GM23338 (cell line): ENCODE measurements around the gene C22orf15.

Source experiments
- CREB1 ChIP-seq: fragments of 250-450 bp; sonication (Bioruptor Pico); IDR thresholded peaks from 2 replicates; pipeline ENCODE4 v1.5.0; 2020; ENCODE audit warnings: low read depth, mild to moderate bottlenecking, moderate library complexity
- CTCF ChIP-seq, 2 experiments: fragments of 200-600 bp in 1 of 2; sonication (generic) in 1 of 2; conservative IDR thresholded peaks; 2 replicates each; pipeline versions ENCODE4 v1.5.1 to v1.6.1; 2016 to 2017; ENCODE audit warnings: antibody characterized with exemption in 2 of 2, low read depth in 2 of 2, mild to moderate bottlenecking in 2 of 2, moderate library complexity in 1 of 2
- EZH2 ChIP-seq: fragments of 200-600 bp; sonication (generic); IDR thresholded peaks from one replicate; pipeline ENCODE4 v1.8.0; 2017; ENCODE audit warnings: antibody characterized with exemption, mild to moderate bottlenecking, low read depth; ENCODE audit not compliant: unreplicated experiment
- POLR2AphosphoS5 ChIP-seq: IDR thresholded peaks from 2 replicates; pipeline ENCODE4 v1.6.1; 2016; ENCODE audit warnings: antibody characterized with exemption, low read depth
- REST ChIP-seq: IDR thresholded peaks from one replicate; pipeline ENCODE4 v1.6.1; 2018; ENCODE audit warnings: antibody characterized with exemption; ENCODE audit not compliant: unreplicated experiment

GRCh38 chr22:23754980-23755636 lies 7.7 kb upstream of the C22orf15 start:
- TF ChIP-seq POLR2AphosphoS5, result no peak
- no peak for TF ChIP-seq CTCF (conservative IDR thresholded peaks at IDR 0.05; ENCODE audit: low read depth in 2 of 2)
- no peak for TF ChIP-seq EZH2
- no peak for TF ChIP-seq REST
- TF ChIP-seq CREB1 (CRISPR knock-in tag), result no peak
